Mesenchymal stem cell (in vitro differentiated cells and primary cell): Measurements from ENCODE around the gene EED.
"Not testable (repeated sequence)": the region's sequence is repeated elsewhere in the genome, so short reads cannot be mapped to it uniquely, and the experiment has no call there.

Experiments
- DNase-seq: peaks from one replicate; pipeline ENCODE4 v3.0.0-alpha.2; 2013
- H2AFZ ChIP-seq: one replicate; pipeline ENCODE4 v1.6.1; 2013; ENCODE audit warnings: low read depth, mild to moderate bottlenecking, control low read depth, inconsistent platforms, low read length, moderate library complexity
- H2AK5ac ChIP-seq: 2 replicates; pipeline ENCODE4 v1.6.1; 2013; ENCODE audit warnings: low read length, moderate library complexity, mild to moderate bottlenecking, inconsistent platforms; ENCODE audit not compliant: severe bottlenecking
- H2BK120ac ChIP-seq: one replicate; pipeline ENCODE4 v1.6.1; 2013; ENCODE audit warnings: low read depth, mild to moderate bottlenecking, inconsistent platforms, low read length, moderate library complexity
- H2BK12ac ChIP-seq, 2 experiments: one replicate each; pipeline ENCODE4 v1.6.1; 2013; ENCODE audit warnings: inconsistent platforms in 2 of 2, low read length in 2 of 2, mild to moderate bottlenecking in 2 of 2, moderate library complexity in 2 of 2, control low read depth in 1 of 2
- H2BK15ac ChIP-seq: one replicate; pipeline ENCODE4 v1.6.1; 2013; ENCODE audit warnings: mild to moderate bottlenecking, low read depth, inconsistent platforms; ENCODE audit not compliant: poor library complexity, severe bottlenecking
- H2BK5ac ChIP-seq: 2 replicates; pipeline ENCODE4 v1.6.1; 2013; ENCODE audit warnings: low read depth, mild to moderate bottlenecking, low read length, control low read depth, inconsistent platforms; ENCODE audit not compliant: poor library complexity, severe bottlenecking
- H3K14ac ChIP-seq, 2 experiments: one replicate each; pipeline ENCODE4 v1.6.1; 2013; ENCODE audit warnings: inconsistent platforms in 2 of 2, low read length in 2 of 2, control low read depth in 1 of 2, mild to moderate bottlenecking in 1 of 2, moderate library complexity in 1 of 2
- H3K18ac ChIP-seq, 2 experiments: one replicate each; pipeline ENCODE4 v1.6.1; 2013; ENCODE audit warnings: inconsistent platforms in 2 of 2, low read length in 2 of 2, control low read depth in 1 of 2, low read depth in 1 of 2, mild to moderate bottlenecking in 1 of 2
- H3K23ac ChIP-seq, 2 experiments: one replicate each; pipeline ENCODE4 v1.6.1; 2013; ENCODE audit warnings: inconsistent platforms in 2 of 2, low read length in 2 of 2, mild to moderate bottlenecking in 2 of 2, moderate library complexity in 2 of 2, control low read depth in 1 of 2
- H3K27ac ChIP-seq: 2 replicates; pipeline ENCODE4 v1.5.1; 2013; ENCODE audit warnings: mild to moderate bottlenecking, moderate library complexity, low read length, control low read depth, inconsistent platforms; ENCODE audit not compliant: poor library complexity, severe bottlenecking
- H3K27me3 ChIP-seq, 2 experiments: 2 replicates each; pipeline versions ENCODE4 v1.6.1 to v1.7.0; 2013; ENCODE audit warnings: low read length in 2 of 2, mild to moderate bottlenecking in 2 of 2, moderate library complexity in 2 of 2, control low read depth in 1 of 2, inconsistent platforms in 1 of 2; ENCODE audit not compliant: control insufficient read depth in 1 of 2, insufficient read depth in 1 of 2
- H3K36me3 ChIP-seq, 2 experiments: 2 replicates each; pipeline versions ENCODE4 v1.6.1 to v1.7.0; 2013; ENCODE audit warnings: low read length in 2 of 2, control low read depth in 1 of 2, inconsistent platforms in 1 of 2, low read depth in 1 of 2, mild to moderate bottlenecking in 1 of 2; ENCODE audit not compliant: insufficient read depth in 2 of 2, control insufficient read depth in 1 of 2
- H3K4ac ChIP-seq, 2 experiments: one replicate each; pipeline ENCODE4 v1.6.1; 2013; ENCODE audit warnings: inconsistent platforms in 2 of 2, low read length in 2 of 2, mild to moderate bottlenecking in 2 of 2, moderate library complexity in 2 of 2, control low read depth in 1 of 2, low read depth in 1 of 2
- H3K4me1 ChIP-seq: 2 replicates; pipeline ENCODE4 v1.6.1; 2013; ENCODE audit warnings: low read depth, low read length, control low read depth; ENCODE audit not compliant: control insufficient read depth, insufficient read depth
- H3K4me2 ChIP-seq: 2 replicates; pipeline ENCODE4 v1.6.1; 2013; ENCODE audit warnings: low read length, mild to moderate bottlenecking, inconsistent platforms; ENCODE audit not compliant: poor library complexity, severe bottlenecking
- H3K4me3 ChIP-seq, 2 experiments: 2 replicates each; pipeline versions ENCODE4 v1.5.1 to v1.7.0; 2013; ENCODE audit warnings: low read length in 2 of 2, mild to moderate bottlenecking in 2 of 2, control low read depth in 1 of 2, low read depth in 1 of 2; ENCODE audit not compliant: insufficient read depth in 1 of 2
- H3K79me1 ChIP-seq: replicated peaks from 2 replicates; pipeline ENCODE4 v1.6.1; 2013; ENCODE audit warnings: mild to moderate bottlenecking, control low read depth, low read length, inconsistent platforms; ENCODE audit not compliant: poor library complexity, severe bottlenecking
- H3K9ac ChIP-seq: 2 replicates; pipeline ENCODE4 v1.7.0; 2013; ENCODE audit warnings: mild to moderate bottlenecking, low read length, moderate library complexity
- H3K9me3 ChIP-seq: 2 replicates; pipeline ENCODE4 v1.7.0; 2013; ENCODE audit warnings: mild to moderate bottlenecking, low read length; ENCODE audit not compliant: control insufficient read depth
- H4K8ac ChIP-seq: one replicate; pipeline ENCODE4 v1.6.1; 2013; ENCODE audit warnings: inconsistent platforms, mild to moderate bottlenecking, low read length, moderate library complexity
- H4K91ac ChIP-seq: one replicate; pipeline ENCODE4 v1.6.1; 2013; ENCODE audit warnings: mild to moderate bottlenecking, low read length, inconsistent platforms
- WGBS: methylation state at CpG from one replicate; pipeline ENCODE4 v1.1.7; 2013; ENCODE audit warnings: mixed read lengths; 5-methylcytosine and 5-hydroxymethylcytosine counted together

The EED gene

GRCh38 chr11:86302092-86302793, 57.7 kb downstream of the EED start, which contains the start of gene HIKESHI:
Gene HIKESHI (plus strand): TSS chr11:86302240. CDS start chr11:86302449, 209 bp downstream.
- peak within 1 kb of the TSS; percentile 48 for H2BK15ac ChIP-seq
- peak within 1 kb of the TSS; percentile 72 for H3K27ac ChIP-seq
- no peaks in the 10 kb centered on the region for H3K4me1 ChIP-seq
- peaks cover 11% of the 10 kb centered on the region for H3K79me1 ChIP-seq
- no peaks in the 10 kb centered on the region for H3K27me3 ChIP-seq
- peak within 1 kb of the TSS; percentile 100 for H4K8ac ChIP-seq
- H3K23ac ChIP-seq, result peak within 1 kb of the TSS in 1 of 2 experiments; percentile 89
- H3K4me2 ChIP-seq, result peak within 1 kb of the TSS; percentile 78
- WGBS, result under 1% methylated on average over 30 of the region's 30 CpGs
- peak within 1 kb of the TSS; percentile 25 to 88 for H3K14ac ChIP-seq
- H2BK12ac ChIP-seq, result peak within 1 kb of the TSS in 1 of 2 experiments; percentile 54
- H3K9ac ChIP-seq, result peak within 1 kb of the TSS; percentile 92
- peaks cover 0 to 3% of the 10 kb centered on the region in 2 experiments for H3K36me3 ChIP-seq
- H3K4me3 ChIP-seq, result peak within 1 kb of the TSS; percentile 93 to 97
- peak within 1 kb of the TSS; percentile 98 for H2AFZ ChIP-seq
- peak within 1 kb of the TSS; percentile 91 for H2AK5ac ChIP-seq
- H2BK5ac ChIP-seq, result peak within 1 kb of the TSS; percentile 84
- H3K18ac ChIP-seq, result peak within 1 kb of the TSS; percentile 97 to 100
- no peaks in the 10 kb centered on the region for H3K9me3 ChIP-seq
- H3K4ac ChIP-seq, result peak within 1 kb of the TSS; percentile 90 to 99
- peak within 1 kb of the TSS; percentile 93 for H4K91ac ChIP-seq
- peak; percentile 95 for DNase-seq
- peak within 1 kb of the TSS; percentile 71 for H2BK120ac ChIP-seq

GRCh38 chr11:86303257-86303656, 58.7 kb downstream of the EED start:
- Histone ChIP-seq H3K23ac (no peak overlapping the region), H3K4ac (no peak overlapping the region), H2BK5ac (no peak overlapping the region), H3K14ac (no peak overlapping the region), H3K18ac (no peak overlapping the region), H3K4me1 (no peaks in the 10 kb centered on the region), H3K4me2 (peak overlapping the region; percentile 78), H3K27me3 (no peaks in the 10 kb centered on the region), H3K9ac (peak overlapping the region; percentile 92), H2BK12ac (no peak overlapping the region), H2BK15ac (no peak overlapping the region), H3K79me1 (peaks cover 11% of the 10 kb centered on the region), H3K9me3 (no peaks in the 10 kb centered on the region), H4K91ac (no peak overlapping the region), H4K8ac (no peak overlapping the region), H3K36me3 (peaks cover 0 to 3% of the 10 kb centered on the region in 2 experiments), H2BK120ac (no peak overlapping the region), H3K4me3 (peak overlapping the region in 1 of 2 experiments; percentile 93), H2AFZ (no peak overlapping the region), H2AK5ac (no peak overlapping the region), H3K27ac (no peak overlapping the region)
- peak; percentile 23 for DNase-seq
- 83% methylated on average over 1 of the region's 2 CpGs for WGBS

DNA sequence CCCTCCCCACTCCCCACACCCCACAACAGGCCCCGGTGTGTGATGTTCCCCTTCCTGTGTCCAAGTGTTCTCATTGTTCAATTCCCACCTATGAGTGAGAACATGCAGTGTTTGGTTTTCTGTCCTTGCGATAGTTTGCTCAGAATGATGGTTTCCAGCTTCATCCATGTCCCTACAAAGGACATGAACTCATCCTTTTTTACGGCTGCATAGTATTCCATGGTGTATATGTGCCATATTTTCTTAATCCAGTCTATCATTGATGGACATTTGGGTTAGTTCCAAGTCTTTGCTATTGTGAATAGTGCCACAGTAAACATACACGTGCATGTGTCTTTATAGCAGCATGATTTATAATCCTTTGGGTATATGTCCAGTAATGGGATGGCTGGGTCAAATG, 64.2 kb downstream of the EED start:
- H2AFZ ChIP-seq, H3K36me3 ChIP-seq, H3K9me3 ChIP-seq, H3K4me1 ChIP-seq, H3K18ac ChIP-seq, H3K14ac ChIP-seq, H4K8ac ChIP-seq, H2BK120ac ChIP-seq, H3K4me2 ChIP-seq, DNase-seq, H2BK12ac ChIP-seq, H3K79me1 ChIP-seq, H2BK5ac ChIP-seq, H3K27me3 ChIP-seq, H3K23ac ChIP-seq, H3K4ac ChIP-seq, H3K4me3 ChIP-seq, H4K91ac ChIP-seq, H3K9ac ChIP-seq, H2AK5ac ChIP-seq, H3K27ac ChIP-seq, H2BK15ac ChIP-seq: not testable (repeated sequence)
- no CpG with 5 or more reads among the region's 4 CpGs for WGBS

DNA sequence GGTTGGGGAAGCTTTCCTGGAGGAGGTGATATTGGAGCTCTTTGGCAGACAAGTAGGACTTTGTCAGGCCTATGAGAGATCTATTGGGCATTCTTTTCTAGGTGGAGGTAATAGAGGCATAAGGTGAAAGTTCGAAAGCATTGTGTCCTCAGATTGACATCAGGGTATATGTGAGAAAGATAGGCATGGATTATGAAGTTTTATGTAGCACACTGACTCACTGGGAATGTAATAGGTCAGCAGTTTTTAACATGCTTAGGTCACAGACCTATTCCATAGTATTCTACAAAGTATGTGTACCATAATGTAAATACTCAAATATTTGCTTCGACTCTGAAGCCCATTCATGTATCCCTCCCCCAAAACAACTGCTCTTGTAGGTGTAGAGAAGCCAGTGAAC, 69.2 kb downstream of the EED start:
- Histone ChIP-seq H3K36me3 (peaks cover 3 to 33% of the 10 kb centered on the region in 2 experiments), H3K23ac (no peak overlapping the region), H2AK5ac (no peak overlapping the region), H3K4me2 (no peak overlapping the region), H3K4me1 (no peaks in the 10 kb centered on the region), H2BK5ac (no peak overlapping the region), H3K27ac (no peak overlapping the region), H3K27me3 (no peaks in the 10 kb centered on the region), H3K14ac (no peak overlapping the region), H3K79me1 (peaks cover 8% of the 10 kb centered on the region), H2BK15ac (no peak overlapping the region), H3K18ac (no peak overlapping the region), H2BK12ac (no peak overlapping the region), H4K91ac (no peak overlapping the region), H2BK120ac (no peak overlapping the region), H3K4me3 (no peak overlapping the region), H3K4ac (no peak overlapping the region), H3K9ac (no peak overlapping the region), H2AFZ (no peak overlapping the region), H3K9me3 (no peaks in the 10 kb centered on the region), H4K8ac (no peak overlapping the region)
- DNase-seq, result no peak
- WGBS, result 100% methylated on average over 1 of the region's 2 CpGs
